ENCODE measurements around the gene TMEM203.

TMEM203 gene

DNA sequence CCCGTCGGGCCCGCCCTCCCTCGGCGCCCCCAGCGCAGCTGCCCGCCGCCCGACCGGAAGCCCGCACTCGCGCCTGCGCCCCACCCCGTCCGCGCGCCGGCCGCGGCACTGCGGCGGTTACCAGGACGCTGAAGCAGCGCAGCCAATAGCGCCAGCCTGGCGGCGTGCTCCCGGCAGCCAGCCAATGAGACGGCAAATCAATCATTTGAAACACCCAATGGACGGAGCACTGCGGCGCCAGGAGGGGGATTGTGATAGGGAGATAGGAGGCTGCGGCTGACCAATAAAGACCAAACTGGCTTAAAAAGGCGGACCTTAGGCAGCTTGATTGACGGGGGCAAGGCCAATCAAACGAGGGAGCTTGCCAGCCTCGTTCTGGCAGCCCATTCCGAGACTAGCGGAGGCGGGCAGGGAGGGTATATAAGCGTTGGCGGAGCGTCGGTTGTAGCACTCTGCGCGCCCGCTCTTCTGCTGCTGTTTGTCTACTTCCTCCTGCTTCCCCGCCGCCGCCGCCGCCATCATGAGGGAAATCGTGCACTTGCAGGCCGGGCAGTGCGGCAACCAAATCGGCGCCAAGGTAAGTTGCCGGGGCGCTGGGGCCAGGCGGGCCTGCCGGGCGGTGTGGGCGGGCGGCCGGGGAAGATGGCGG lies 35.5 kb upstream of the TMEM203 start, which contains the start of gene TUBB4B:
TSS of gene TUBB4B (plus strand) at position 447 of the 649 bp plus-strand sequence. CDS start at position 521, 74 bp downstream.
- TF ChIP-seq, protein P1, sequence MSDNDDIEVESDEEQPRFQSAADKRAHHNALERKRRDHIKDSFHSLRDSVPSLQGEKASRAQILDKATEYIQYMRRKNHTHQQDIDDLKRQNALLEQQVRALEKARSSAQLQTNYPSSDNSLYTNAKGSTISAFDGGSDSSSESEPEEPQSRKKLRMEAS (IDR thresholded peaks at IDR 0.05): peak; percentile 40; the same call in 1 of the 2 replicates
- no peak for TF ChIP-seq ZBTB7A (IDR thresholded peaks at IDR 0.05; ENCODE audit: low read depth)
- peak; percentile 80 for TF ChIP-seq EGR1 (IDR thresholded peaks at IDR 0.05)
- TF ChIP-seq FOXM1 (IDR thresholded peaks at IDR 0.05; ENCODE audit: borderline replicate concordance, low read depth): peak; percentile 93
- TF ChIP-seq CEBPB (IDR thresholded peaks at IDR 0.05): no peak
- peak; percentile 43; the same call in 1 of the 2 replicates for TF ChIP-seq TCF12 (IDR thresholded peaks at IDR 0.05; ENCODE audit: low read depth)
- TF ChIP-seq, protein P2, sequence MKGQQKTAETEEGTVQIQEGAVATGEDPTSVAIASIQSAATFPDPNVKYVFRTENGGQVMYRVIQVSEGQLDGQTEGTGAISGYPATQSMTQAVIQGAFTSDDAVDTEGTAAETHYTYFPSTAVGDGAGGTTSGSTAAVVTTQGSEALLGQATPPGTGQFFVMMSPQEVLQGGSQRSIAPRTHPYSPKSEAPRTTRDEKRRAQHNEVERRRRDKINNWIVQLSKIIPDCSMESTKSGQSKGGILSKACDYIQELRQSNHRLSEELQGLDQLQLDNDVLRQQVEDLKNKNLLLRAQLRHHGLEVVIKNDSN (IDR thresholded peaks at IDR 0.05): peak; percentile 45
- peak; percentile 60; the same call in 1 of the 2 replicates for TF ChIP-seq EP300 (IDR thresholded peaks at IDR 0.05; ENCODE audit: borderline replicate concordance)
- TF ChIP-seq, protein P3, sequence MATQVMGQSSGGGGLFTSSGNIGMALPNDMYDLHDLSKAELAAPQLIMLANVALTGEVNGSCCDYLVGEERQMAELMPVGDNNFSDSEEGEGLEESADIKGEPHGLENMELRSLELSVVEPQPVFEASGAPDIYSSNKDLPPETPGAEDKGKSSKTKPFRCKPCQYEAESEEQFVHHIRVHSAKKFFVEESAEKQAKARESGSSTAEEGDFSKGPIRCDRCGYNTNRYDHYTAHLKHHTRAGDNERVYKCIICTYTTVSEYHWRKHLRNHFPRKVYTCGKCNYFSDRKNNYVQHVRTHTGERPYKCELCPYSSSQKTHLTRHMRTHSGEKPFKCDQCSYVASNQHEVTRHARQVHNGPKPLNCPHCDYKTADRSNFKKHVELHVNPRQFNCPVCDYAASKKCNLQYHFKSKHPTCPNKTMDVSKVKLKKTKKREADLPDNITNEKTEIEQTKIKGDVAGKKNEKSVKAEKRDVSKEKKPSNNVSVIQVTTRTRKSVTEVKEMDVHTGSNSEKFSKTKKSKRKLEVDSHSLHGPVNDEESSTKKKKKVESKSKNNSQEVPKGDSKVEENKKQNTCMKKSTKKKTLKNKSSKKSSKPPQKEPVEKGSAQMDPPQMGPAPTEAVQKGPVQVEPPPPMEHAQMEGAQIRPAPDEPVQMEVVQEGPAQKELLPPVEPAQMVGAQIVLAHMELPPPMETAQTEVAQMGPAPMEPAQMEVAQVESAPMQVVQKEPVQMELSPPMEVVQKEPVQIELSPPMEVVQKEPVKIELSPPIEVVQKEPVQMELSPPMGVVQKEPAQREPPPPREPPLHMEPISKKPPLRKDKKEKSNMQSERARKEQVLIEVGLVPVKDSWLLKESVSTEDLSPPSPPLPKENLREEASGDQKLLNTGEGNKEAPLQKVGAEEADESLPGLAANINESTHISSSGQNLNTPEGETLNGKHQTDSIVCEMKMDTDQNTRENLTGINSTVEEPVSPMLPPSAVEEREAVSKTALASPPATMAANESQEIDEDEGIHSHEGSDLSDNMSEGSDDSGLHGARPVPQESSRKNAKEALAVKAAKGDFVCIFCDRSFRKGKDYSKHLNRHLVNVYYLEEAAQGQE (IDR thresholded peaks at IDR 0.05; ENCODE audit: low read depth): no peak
- TF ChIP-seq TAF1 (IDR thresholded peaks at IDR 0.05; ENCODE audit: low read depth): peak; percentile 98
- TF ChIP-seq NFIC (IDR thresholded peaks at IDR 0.05): 0 out of 2 replicates have a peak, but pooled peaks have one; percentile 23
- no peak for TF ChIP-seq RAD21 (IDR thresholded peaks at IDR 0.05; ENCODE audit: low read depth)
- TF ChIP-seq TEAD4 (IDR thresholded peaks at IDR 0.05): peak; percentile 73
- TF ChIP-seq YY1 (IDR thresholded peaks at IDR 0.05; ENCODE audit: low read depth): peak; percentile 95
- TF ChIP-seq CREB1 (IDR thresholded peaks at IDR 0.05; ENCODE audit: low read depth): no peak; the same call in 1 of the 2 replicates

DNA sequence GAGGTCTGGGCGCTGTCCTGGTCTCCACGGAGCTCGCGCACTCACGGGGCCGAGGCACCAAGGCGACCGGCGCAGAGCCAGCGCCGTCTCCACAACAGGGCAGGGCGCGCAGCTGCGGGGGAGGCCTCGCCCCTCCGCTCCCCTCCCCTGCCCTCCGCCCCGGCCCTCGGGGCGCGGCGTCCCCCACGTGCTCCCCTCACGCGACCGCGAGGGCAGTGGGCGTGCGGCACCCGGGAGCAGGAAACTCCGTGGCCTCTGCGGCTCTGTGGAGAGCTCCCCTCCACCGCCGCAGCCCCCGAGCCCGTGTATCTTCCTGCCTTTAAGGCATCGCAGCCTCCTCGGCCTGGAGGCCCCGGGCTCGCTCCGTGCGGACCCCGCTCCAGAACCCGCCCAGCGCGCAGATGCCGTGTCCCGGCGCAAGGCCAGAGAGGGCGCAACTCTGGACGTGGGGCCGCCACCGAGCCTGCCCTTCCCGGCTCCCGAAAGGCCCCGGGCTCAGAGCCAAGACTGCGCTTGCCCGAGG lies 34.9 kb upstream of the TMEM203 start:
- peak; percentile 89 for TF ChIP-seq ZBTB7A (IDR thresholded peaks at IDR 0.05; ENCODE audit: low read depth)
- TF ChIP-seq, protein P2 (IDR thresholded peaks at IDR 0.05): peak; percentile 77
- TF ChIP-seq NFIC (IDR thresholded peaks at IDR 0.05): peak; percentile 71; the same call in 1 of the 2 replicates
- no peak for TF ChIP-seq RAD21 (IDR thresholded peaks at IDR 0.05; ENCODE audit: low read depth)
- peak; percentile 25; the same call in 1 of the 2 replicates for TF ChIP-seq TAF1 (IDR thresholded peaks at IDR 0.05; ENCODE audit: low read depth)
- TF ChIP-seq, protein P1 (IDR thresholded peaks at IDR 0.05): peak; percentile 96
- TF ChIP-seq CEBPB (IDR thresholded peaks at IDR 0.05): no peak
- TF ChIP-seq YY1 (IDR thresholded peaks at IDR 0.05; ENCODE audit: low read depth): no peak
- peak; percentile 51 for TF ChIP-seq EGR1 (IDR thresholded peaks at IDR 0.05)
- no peak for TF ChIP-seq CREB1 (IDR thresholded peaks at IDR 0.05; ENCODE audit: low read depth)
- peak; percentile 52; the same call in 1 of the 2 replicates for TF ChIP-seq TCF12 (IDR thresholded peaks at IDR 0.05; ENCODE audit: low read depth)
- no peak for TF ChIP-seq TEAD4 (IDR thresholded peaks at IDR 0.05)
- 0 out of 2 replicates have a peak, but pooled peaks have one; percentile 28 for TF ChIP-seq EP300 (IDR thresholded peaks at IDR 0.05; ENCODE audit: borderline replicate concordance)

DNA sequence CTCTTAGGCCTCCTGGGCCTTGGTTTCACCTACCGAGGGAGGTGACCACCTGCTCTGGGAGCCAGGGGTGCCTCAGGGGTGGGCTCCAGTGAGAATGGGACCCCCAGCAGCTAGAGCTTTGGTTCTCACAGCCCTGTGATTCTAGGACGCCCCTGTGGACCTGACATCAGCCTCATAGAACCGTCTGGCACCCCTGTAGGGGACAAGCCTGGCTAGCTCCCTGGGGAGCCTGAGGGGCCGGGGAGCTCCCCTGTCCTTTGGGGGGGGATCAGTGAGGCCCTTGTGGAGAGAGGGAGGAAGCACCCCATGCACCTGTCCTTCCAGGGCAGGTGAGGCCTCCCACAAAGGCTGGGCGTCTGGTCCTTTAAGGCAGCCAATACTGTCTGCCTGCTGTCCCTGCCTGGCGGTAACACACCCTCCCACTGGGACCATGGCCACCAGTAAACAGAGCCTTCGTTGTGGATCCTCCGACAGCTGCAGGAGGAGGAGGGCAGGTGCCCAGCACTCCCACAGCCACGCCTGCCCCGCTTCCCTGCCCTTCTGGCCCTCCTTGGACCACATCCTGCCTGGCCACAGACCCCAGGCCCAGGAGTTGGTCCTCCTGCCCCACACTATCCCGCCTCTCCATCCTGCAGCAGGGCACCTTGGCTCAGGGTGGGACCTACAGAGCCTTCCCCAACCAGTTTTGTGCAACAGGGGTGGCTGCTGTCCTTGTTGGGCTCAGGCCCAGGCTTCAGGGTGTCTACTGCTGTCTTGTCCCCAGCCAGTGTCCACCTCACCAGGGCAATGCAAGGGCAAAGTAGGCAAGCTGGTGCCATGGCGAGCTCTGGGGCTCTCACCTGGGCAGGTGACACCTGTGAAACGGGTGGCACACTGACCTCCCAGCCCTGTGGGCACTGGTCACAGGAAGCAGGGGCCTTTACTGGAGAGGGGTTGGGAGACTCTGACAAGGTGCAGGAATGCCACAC lies 32.6 kb upstream of the TMEM203 start:
- TF ChIP-seq ZBTB7A (IDR thresholded peaks at IDR 0.05; ENCODE audit: low read depth) (peak; percentile 49; the same call in 1 of the 2 replicates), NFIC (IDR thresholded peaks at IDR 0.05) (no peak)

DNA sequence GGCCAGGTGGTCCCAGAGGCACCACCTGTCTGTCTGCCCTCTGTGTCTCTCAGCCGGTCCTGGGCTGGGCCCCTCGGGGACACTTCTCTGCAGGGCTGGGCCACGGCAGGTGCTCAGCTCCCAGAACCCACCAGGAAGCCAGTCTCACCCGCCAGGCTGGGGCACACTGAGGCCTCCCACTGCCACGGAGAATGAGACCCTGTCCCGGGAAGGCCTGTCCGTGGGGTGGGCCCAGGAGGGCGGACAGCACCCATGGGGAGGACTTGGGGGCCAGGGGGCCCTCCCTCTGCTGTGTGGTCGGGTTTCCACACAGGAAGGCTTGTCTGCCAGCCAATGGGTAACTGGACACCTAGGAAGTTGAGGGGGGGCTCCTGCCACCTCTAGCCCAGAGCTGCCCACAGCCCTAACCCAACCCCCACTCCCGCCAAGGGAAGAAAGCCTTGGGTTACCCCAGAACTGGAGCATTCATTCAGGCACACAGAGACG lies 31.5 kb upstream of the TMEM203 start:
- TF ChIP-seq NFIC (IDR thresholded peaks at IDR 0.05) (0 out of 2 replicates have a peak, but pooled peaks have one; percentile 3), YY1 (IDR thresholded peaks at IDR 0.05; ENCODE audit: low read depth) (no peak), FOXM1 (IDR thresholded peaks at IDR 0.05; ENCODE audit: borderline replicate concordance, low read depth) (0 out of 2 replicates have a peak, but pooled peaks have one; percentile 7)
- TF ChIP-seq, protein P2 (IDR thresholded peaks at IDR 0.05): no peak

DNA sequence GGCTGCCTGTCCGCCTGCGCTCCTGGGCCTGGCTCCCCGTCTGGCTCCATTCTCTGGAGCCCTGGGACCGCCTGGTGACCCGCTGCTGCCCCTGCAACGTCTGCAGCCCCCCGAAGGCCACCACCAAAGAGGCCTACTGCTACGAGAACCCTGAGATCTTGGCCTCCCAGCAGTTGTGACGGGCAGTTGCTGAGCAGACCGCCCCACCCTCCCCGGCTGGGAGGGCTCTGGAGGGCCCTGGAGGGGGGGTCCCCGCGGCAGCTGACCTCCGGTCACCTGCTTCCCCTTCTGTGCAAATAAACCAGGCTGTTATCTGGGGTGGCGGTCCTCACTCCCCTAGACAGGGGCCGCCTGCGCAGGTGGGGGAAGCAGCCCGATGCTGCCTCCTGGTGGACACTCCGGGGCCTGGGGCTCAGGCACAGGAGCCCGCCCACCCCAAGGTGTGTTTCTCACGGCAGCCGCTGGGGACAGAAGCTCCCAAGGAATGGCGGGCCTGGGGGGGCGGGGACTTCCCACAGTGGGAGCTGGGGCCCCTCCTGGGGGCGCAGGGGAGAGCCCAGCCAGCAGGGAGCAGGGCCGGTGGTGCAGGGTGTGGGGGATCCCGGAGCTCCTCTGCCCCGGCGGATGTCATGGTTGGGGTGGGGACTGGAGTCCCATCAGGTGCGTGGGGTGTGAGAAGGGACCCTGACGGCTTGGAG lies 30.9 kb upstream of the TMEM203 start:
- no peak for TF ChIP-seq CREB1 (IDR thresholded peaks at IDR 0.05; ENCODE audit: low read depth)
- peak; percentile 83 for TF ChIP-seq YY1 (IDR thresholded peaks at IDR 0.05; ENCODE audit: low read depth)
- peak; percentile 41 for TF ChIP-seq EGR1 (IDR thresholded peaks at IDR 0.05)
- peak; percentile 86 for TF ChIP-seq RAD21 (IDR thresholded peaks at IDR 0.05; ENCODE audit: low read depth)
- TF ChIP-seq TCF12 (IDR thresholded peaks at IDR 0.05; ENCODE audit: low read depth): peak; percentile 16; the same call in 1 of the 2 replicates
- TF ChIP-seq, protein P1 (IDR thresholded peaks at IDR 0.05): peak; percentile 28; the same call in 1 of the 2 replicates
- TF ChIP-seq EP300 (IDR thresholded peaks at IDR 0.05; ENCODE audit: borderline replicate concordance): no peak
- TF ChIP-seq, protein P2 (IDR thresholded peaks at IDR 0.05): no peak
- TF ChIP-seq, protein P3 (IDR thresholded peaks at IDR 0.05; ENCODE audit: low read depth): no peak
- peak; percentile 97 for TF ChIP-seq ZBTB7A (IDR thresholded peaks at IDR 0.05; ENCODE audit: low read depth)
- TF ChIP-seq NFIC (IDR thresholded peaks at IDR 0.05): no peak
- no peak for TF ChIP-seq CEBPB (IDR thresholded peaks at IDR 0.05)
- TF ChIP-seq TAF1 (IDR thresholded peaks at IDR 0.05; ENCODE audit: low read depth): no peak; the same call in 1 of the 2 replicates
- TF ChIP-seq FOXM1 (IDR thresholded peaks at IDR 0.05; ENCODE audit: borderline replicate concordance, low read depth): 0 out of 2 replicates have a peak, but pooled peaks have one; percentile 9
- TF ChIP-seq TEAD4 (IDR thresholded peaks at IDR 0.05): peak; percentile 32; the same call in 1 of the 2 replicates

Data from Ishikawa (cell line).